ENCODE results near the gene RPS27A.

GRCh38 chr2:55229221-55229620 is 3.3 kb upstream of the RPS27A start:
- TF ChIP-seq CTCF (IDR thresholded peaks at IDR 0.05; ENCODE audit: low read depth, low read length) (no peak), POLR2A (IDR thresholded peaks at IDR 0.05; ENCODE audit: extremely low read depth, insufficient read length) (no peak), MAX (IDR thresholded peaks at IDR 0.05; ENCODE audit: low read depth, low read length) (no peak)

Data from NB4 (cell line).